Nephron progenitor cell (in vitro differentiated cells): ENCODE results near the gene FAM83B.

Experiments used
- DNase-seq: peaks from one replicate; pipeline ENCODE4 v3.0.0; 2021
- H3K27ac Mint-ChIP-seq: 2 replicates; pipeline ENCODE4 v1.8.0; 2021; ENCODE audit warnings: mild to moderate bottlenecking, moderate library complexity, mixed read lengths
- H3K27me3 Mint-ChIP-seq: 2 replicates; pipeline ENCODE4 v1.8.0; 2021; ENCODE audit warnings: mild to moderate bottlenecking, low read depth, mixed read lengths; ENCODE audit not compliant: poor library complexity
- H3K36me3 Mint-ChIP-seq: 2 replicates; pipeline ENCODE4 v1.8.0; 2021; ENCODE audit warnings: low read depth, mixed read lengths
- H3K4me1 Mint-ChIP-seq: 2 replicates; pipeline ENCODE4 v1.8.0; 2021; ENCODE audit warnings: mixed read lengths
- H3K4me3 Mint-ChIP-seq: 2 replicates; pipeline ENCODE4 v1.8.0; 2021; ENCODE audit warnings: mild to moderate bottlenecking, moderate library complexity, mixed read lengths
- H3K9me3 Mint-ChIP-seq: 2 replicates; pipeline ENCODE4 v1.8.0; 2021; ENCODE audit warnings: mild to moderate bottlenecking, moderate library complexity, mixed read lengths
- CTCF ChIP-seq: fragments of 200-600 bp; sonication (generic); IDR thresholded peaks from 2 replicates; pipeline ENCODE4 v1.5.0; 2021; ENCODE audit warnings: antibody characterized with exemption

The FAM83B gene

GRCh38 chr6:54850114-54850513, 3.5 kb downstream of the FAM83B start:
- Mint-ChIP-seq H3K27ac (no peak overlapping the region), H3K4me1 (peaks cover 13% of the 10 kb centered on the region), H3K4me3 (no peak overlapping the region), H3K27me3 (peaks cover 44% of the 10 kb centered on the region), H3K9me3 (peaks cover 26% of the 10 kb centered on the region), H3K36me3 (no peaks in the 10 kb centered on the region)
- TF ChIP-seq CTCF: no peak
- DNase-seq: no peak

GRCh38 chr6:54856129-54856528, 9.6 kb downstream of the FAM83B start:
- no peaks in the 10 kb centered on the region for H3K36me3 Mint-ChIP-seq
- H3K4me1 Mint-ChIP-seq: no peaks in the 10 kb centered on the region
- no peak overlapping the region for H3K27ac Mint-ChIP-seq
- DNase-seq: no peak
- H3K4me3 Mint-ChIP-seq: no peak overlapping the region
- peaks cover 24% of the 10 kb centered on the region for H3K9me3 Mint-ChIP-seq
- H3K27me3 Mint-ChIP-seq: peaks cover 9% of the 10 kb centered on the region
- TF ChIP-seq CTCF: no peak

GRCh38 chr6:54860132-54860531, 13.6 kb downstream of the FAM83B start:
- no peak for TF ChIP-seq CTCF

GRCh38 chr6:54860739-54861138, 14.2 kb downstream of the FAM83B start:
- no peaks in the 10 kb centered on the region for H3K4me1 Mint-ChIP-seq
- H3K36me3 Mint-ChIP-seq: no peaks in the 10 kb centered on the region
- no peak for TF ChIP-seq CTCF
- H3K4me3 Mint-ChIP-seq: no peak overlapping the region
- no peak overlapping the region for H3K27ac Mint-ChIP-seq
- H3K9me3 Mint-ChIP-seq: no peaks in the 10 kb centered on the region
- H3K27me3 Mint-ChIP-seq: peaks cover 6% of the 10 kb centered on the region
- no peak for DNase-seq

More at GRCh38 chr6:54860132-54860531, 13.6 kb downstream of the FAM83B start:
- Mint-ChIP-seq H3K4me1 (no peaks in the 10 kb centered on the region), H3K36me3 (no peaks in the 10 kb centered on the region), H3K27ac (no peak overlapping the region), H3K27me3 (peaks cover 6% of the 10 kb centered on the region), H3K4me3 (no peak overlapping the region), H3K9me3 (no peaks in the 10 kb centered on the region)
- DNase-seq: no peak

GRCh38 chr6:54861905-54862616, 15.5 kb downstream of the FAM83B start:
- Mint-ChIP-seq H3K9me3 (no peaks in the 10 kb centered on the region), H3K27ac (no peak overlapping the region), H3K36me3 (no peaks in the 10 kb centered on the region), H3K4me1 (no peaks in the 10 kb centered on the region), H3K27me3 (peaks cover 6% of the 10 kb centered on the region), H3K4me3 (no peak overlapping the region)
- TF ChIP-seq CTCF: no peak
- no peak for DNase-seq

- no peak for DNase-seq
- Mint-ChIP-seq H3K9me3 (no peaks in the 10 kb centered on the region), H3K27ac (no peak overlapping the region), H3K4me1 (no peaks in the 10 kb centered on the region), H3K4me3 (no peak overlapping the region), H3K36me3 (no peaks in the 10 kb centered on the region), H3K27me3 (peaks cover 6% of the 10 kb centered on the region)
- no peak for TF ChIP-seq CTCF
Measured at GRCh38 chr6:54864272-54864671, 17.7 kb downstream of the FAM83B start.
